ENCODE data around the gene ITGA8.

GRCh38 chr10:15472431-15473395, 247.0 kb downstream of the ITGA8 start:
- TF ChIP-seq POLR2A (IDR thresholded peaks at IDR 0.05) (no peak), CTCF (IDR thresholded peaks at IDR 0.05 in 8 of 11, conservative IDR thresholded peaks at IDR 0.05 in 3 of 11) (no peak)

Measured in spleen (tissue), 7 donors.